RPMI7951 (cell line): ENCODE results near the gene GPRC5C. TPM values are rescaled to one million over a fixed set of nuclear protein-coding genes. Genes with fewer than 3 reads are reported as not detected.

Experiments
- DNase-seq: peaks from one replicate; pipeline ENCODE4 v3.0.0-alpha.2; 2012; ENCODE audit warnings: low read depth
- total RNA-seq: library from RNA; depleted of rRNA; stranded (reverse); fragments of >200 nt; shearing (Covaris generic); gene quantifications from 2 replicates; pipeline ENCODE4 v1.2.3, GENCODE V29; 2014

Gene GPRC5C
- total RNA-seq, 1 experiment from 2014 or later, result 133 TPM

DNA sequence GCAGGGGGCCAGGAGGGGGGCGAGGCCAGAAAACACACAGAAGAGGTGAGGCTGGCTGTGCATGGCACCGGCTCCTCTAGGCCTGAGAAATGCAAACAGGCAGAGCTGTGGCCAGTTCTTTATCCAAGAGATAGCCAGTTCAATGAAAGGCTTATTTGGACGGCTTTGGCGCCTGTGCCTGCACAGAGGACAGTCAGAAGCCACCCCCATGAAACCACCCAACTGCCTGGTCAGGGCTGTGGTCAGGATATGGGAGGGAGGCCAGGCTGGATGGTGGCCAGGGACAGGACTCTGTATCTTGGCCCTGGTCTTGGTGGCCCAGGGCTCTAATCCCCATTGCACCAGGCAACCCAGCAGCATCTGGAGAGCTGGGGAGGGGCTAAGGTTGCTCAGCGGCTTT, 24.5 kb upstream of the GPRC5C start:
- DNase-seq, result peak; percentile 83

DNA sequence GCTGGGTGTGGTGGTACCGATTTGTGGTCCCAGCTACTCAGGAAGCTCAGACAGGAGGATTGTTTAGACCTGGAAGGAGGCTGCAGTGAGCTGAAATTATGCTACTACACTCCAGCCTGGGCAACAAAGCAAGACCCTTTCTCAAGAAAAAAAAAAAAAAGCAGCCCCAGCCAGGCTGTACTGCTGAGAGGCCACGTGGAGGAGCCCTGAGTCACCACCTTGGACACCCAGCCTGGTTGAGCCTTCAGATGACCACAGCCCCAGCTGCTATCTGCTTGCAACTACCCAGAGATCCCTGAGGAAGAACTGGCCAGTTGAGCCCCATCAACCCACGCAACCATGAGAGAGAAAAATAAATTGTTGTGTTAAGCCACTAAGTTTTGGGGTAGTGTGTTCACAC, 23.6 kb upstream of the GPRC5C start:
- DNase-seq, result peak; percentile 88

DNA sequence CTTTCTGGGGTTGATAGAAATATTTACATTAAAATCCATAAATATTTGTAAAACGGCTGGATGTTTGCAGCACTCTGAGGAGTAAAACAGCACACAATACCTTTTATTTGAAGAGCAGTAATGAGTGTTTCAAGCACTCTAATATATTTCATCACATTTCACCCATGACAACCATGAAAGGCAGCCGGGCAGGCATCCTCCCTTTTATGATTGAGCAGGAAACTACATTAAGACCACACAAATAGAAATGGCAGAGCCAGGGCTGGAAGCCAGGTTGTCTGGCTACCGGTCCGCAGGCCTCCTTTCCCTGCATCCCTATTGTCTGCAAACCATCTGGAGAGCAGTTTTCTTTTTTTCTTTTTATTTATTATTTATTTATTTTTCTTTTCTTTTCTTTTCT, 23.1 kb upstream of the GPRC5C start:
- peak; percentile 42 for DNase-seq

DNA sequence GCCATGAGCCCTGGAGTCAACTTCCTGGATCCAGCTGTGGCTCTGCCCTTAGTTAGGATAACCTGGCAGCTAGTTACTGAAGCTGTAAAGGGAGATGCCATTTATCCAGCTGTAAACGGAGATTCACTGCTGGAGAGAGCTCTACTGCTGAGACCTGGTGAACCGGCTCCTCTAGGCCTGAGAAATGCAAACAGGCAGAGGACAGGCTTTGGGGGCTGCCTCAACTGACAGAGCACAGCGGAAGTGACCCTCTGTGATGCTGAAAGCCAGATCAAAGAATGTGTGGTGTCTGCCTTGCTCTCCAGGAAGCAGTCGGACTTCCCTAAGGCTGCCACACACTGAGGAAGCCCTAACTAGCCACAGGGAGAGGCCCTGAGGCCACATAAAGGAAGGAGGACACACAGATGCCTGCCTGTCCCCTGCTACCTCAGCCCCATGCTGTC, 21.9 kb upstream of the GPRC5C start:
- no peak for DNase-seq

DNA sequence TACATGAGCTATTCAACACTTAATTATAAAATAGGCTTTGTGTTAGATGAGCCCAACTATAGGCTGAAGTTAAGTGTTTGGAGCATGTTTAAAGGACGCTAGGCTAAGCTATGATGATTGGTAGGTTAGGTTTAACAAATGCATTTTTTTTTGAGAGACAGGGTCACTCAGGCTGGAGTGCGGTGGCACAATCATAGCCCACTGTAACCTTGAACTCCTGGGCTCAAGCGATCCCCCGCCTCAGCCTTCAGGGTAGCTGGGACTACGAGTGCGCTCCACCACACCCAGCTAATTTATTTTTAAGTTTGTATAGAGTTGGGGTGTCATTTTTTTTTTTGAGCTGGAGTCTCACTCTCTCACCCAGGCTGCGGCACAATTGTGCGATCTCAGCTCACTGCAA, 19.3 kb upstream of the GPRC5C start:
- no peak for DNase-seq

DNA sequence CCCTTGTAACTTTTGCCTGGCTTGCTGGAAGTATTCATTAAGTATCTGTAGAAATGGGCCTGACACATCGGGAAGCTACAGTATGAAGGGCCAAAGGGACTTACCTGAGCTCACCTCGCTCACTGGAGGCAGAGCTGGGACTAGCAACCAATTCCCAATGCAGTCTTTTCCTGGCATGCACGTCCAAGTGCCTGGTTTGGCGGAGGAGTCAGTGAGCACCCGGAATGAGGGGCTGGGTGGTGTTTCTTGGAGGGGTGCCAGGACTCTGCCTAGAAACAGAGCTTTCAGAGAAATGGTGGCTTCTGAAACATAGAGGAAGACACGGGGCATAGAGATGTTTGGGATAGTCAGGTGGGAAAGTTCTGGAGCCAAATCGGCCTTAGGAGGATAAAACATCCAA, 18.4 kb upstream of the GPRC5C start:
- DNase-seq, result no peak

DNA sequence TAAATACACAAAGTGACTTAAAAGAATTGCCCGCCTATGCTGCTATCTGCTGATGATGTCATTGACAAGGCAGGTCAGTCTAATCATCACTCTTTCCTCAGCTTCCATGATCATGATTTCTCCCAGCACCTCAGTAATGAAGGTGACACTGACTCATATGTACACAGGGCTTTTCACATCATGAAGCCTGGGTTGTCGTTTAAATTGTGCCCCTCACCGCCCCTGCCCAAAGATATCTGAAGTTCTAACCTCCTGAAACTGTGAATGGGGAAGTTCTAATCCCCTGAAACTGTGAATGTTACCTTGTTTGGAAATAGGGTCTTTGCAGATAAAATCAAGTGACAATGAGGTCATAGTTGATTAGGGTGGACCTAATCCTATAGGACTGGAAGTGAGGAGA, 17.4 kb upstream of the GPRC5C start:
- DNase-seq, result no peak

DNA sequence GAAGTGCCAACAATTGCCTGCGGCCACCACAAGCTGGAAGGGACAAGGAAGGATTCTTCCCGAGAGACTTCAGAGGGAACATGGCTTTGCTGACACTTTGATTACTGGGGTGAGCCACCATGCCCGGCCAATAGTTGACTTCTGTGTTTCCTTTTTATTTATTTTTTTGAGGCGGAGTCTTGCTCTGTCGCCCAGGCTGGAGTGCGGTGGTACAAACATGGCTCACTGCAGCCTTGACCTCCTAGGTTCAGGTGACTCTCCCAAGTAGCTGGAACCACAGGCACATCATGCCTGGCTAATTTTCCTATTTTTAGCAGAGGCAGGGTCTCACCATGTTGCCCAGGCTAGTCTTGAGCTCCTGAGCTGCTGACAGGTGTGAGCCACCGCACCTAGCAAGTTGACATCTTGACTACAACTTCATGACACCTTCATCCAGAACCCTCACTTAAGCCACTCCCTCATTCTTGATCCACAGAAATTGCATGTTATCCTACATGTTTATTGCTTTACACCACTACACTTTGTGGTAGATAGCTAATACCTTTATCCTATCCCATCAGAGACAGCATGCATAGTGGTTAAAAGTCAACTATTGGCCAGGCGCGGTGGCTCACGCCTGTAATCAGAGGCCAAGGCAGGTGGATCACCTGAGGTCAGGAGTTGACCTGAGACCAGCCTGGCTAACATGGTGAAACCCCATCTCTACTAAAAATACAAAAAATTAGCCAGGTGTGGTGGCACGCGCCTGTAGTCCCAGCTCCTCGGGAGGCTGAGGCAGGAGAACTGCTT, 16.1 kb upstream of the GPRC5C start:
- DNase-seq, result no peak

DNA sequence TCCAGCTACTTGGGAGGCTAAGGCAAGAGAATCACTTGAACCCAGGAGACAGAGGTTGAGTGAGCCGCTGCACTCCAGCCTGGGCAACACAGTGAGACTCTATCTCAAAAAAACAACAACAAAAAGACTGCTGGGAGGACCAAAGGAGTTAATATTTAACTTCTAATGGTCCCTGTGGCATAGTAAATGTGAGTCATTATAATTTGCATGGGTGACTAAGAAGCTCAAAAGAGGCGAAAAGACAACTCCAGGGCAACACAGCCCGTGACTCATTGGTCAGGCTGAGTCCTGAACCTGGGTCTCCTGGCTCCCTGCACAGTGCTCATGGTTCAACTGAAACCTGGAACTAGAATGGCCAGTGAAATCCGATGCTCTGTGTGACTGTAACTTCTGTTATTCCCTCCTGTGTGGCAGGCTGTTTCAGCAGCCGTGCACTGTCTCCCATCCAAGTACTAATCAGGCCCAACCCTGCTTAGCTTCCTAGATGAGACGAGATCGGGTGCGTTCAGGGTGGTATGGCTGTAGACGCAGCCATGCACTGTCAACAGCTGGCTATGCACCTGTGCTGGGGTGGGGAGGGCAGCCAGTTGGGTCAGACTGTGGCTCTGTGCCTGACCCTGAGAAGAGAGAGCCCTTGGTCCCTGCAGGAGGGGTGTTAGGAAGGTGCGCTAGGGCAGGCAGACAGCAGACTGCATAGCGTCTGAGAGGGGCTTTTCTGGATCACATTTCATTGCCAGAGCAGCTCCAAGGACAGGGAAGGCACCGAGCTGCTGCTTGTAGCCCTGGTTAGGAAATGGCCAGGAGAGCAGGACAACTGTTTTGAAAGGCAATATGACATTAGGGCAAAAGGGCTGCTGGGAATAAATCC, 14.5 kb upstream of the GPRC5C start:
- peak; percentile 90 for DNase-seq

DNA sequence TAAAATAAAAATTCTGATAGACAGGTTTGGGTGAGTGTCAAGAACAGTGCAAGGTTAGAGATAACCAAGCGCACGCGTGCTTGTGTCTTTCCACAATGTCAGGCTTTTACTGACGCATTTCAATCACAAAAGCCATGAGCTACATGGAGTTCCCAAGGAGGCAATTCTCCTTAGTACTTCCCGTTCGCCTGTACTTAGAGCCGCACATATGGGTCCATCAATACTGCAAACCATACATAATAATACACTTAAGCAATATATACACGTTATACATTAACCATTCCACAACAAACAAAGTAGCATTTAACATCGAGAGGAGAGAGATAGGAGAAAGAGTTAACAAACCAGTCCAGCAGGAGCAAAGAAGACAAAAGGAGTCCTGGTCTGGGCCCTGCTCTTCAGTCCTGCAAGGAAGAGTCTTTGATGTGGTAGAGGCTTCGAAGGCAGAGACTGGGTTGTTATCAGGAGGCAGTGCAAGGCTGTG, 11.9 kb upstream of the GPRC5C start:
- DNase-seq, result no peak

DNA sequence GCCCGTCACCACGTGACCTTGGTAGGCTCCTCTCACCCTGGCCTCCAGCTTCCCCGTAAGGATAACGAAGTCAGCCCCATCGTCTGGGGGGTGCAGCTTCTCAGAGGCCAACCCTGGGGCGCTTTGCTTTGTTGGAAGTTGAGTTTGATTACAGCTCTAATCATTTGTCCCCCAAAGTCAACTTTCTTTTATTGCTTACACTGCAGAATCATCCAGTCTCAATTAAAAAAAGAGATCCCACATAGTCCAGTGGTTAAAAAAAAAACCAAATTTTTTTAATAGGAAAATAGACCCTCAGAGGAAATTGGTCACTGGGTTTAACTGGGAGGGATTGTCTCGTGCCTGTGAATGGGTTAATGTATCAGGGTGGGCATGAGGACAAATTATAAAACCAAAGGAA, 7.8 kb upstream of the GPRC5C start:
- DNase-seq, result no peak

DNA sequence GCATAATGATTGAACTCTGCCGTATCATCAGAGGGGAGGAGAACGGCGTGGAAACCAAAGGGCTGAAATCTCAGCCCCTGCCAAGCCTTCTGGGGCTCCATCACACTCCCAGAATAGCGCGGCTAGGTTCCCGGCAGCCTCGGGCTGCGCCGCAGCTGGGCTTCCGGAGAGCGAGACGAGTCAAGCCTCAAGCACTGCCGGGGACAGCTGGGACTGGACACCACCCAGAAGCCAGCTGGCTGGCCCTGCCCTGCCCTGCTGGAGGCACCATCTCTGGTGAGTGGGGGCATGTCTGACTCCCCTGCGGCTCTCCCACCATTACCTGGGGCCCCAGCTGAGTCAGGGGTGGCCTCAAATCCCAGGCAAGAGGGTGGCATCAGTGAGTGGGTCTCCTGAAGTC, 7.2 kb upstream of the GPRC5C start:
- DNase-seq, result peak; percentile 86

DNA sequence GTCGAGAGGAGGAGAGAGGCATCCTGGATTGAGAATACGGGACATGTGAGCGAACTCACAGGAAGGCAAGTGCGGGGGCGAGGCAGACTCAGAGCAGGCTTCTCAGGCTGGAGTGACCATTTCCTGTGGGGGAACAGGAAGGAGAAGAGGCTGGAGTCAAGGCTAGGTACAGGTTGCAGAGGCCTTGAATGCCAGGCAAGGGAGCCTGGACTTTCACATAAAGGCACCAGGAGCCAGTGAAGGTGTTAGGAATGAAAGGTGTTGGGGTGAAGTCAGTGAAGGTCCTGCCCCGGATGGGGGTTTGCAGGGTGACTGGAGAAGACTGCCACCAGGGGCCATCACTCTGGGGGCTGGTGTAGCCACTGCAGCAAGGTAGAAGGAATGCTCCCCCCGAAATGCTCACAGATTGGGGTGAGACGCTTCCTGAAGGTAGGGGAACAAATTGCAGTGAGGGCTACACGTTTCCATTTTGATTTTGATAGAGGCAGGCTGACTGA, 5.3 kb upstream of the GPRC5C start:
- no peak for DNase-seq

DNA sequence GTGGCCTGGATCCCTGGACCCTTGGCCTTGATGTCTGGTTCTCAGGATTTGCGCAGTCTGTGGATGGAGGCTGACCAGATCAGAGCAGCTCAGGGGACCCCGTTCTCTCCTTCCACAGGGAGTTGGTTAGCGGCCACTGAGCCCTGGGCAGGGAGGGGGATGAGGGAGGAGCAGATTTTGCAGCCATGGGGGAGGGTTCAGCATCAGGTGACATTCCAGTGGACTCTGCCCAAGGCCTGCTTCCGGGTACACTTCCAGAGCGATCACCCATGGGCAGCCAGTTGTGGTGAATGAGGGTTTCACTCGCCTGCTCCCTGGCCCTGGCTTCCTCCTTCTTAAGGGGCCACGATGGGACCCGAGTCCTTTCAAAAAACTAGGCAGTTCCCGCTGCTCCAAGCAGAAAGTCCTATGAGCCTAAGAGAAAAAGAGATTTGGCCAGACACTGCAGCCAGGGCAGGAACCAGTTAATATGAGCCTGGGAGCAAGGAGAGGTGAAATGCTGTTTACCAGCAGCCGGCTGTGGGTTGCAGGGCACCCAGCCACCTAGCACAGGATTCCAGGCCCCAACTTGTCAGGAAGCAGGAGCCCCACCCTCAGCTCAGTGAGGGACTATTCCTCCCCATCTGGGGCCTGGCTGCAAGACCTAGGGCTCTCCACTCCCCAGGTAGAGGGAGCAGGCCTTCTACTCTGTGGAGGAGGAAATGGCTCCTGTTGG, 4.7 kb upstream of the GPRC5C start:
- DNase-seq, result peak; percentile 58

DNA sequence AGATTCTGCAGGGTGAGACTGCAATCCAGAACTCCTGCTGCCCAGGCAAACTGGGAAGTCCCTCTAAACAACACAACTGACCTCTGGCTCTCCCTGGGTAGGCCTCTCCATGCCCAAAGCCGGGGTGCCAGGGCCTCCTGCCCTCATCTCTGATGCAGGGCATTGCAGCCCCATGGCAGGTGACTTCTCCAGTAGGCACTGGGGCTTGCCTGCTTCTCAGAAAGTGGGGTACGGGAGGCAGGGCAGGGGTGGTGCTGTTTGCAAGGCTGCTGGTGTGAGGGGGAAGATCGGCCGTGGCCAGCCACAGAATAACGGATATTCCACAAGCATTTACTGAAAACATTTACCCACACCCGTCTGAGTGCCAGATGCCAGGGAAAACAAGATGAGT, 4.1 kb upstream of the GPRC5C start:
- DNase-seq, result no peak

DNA sequence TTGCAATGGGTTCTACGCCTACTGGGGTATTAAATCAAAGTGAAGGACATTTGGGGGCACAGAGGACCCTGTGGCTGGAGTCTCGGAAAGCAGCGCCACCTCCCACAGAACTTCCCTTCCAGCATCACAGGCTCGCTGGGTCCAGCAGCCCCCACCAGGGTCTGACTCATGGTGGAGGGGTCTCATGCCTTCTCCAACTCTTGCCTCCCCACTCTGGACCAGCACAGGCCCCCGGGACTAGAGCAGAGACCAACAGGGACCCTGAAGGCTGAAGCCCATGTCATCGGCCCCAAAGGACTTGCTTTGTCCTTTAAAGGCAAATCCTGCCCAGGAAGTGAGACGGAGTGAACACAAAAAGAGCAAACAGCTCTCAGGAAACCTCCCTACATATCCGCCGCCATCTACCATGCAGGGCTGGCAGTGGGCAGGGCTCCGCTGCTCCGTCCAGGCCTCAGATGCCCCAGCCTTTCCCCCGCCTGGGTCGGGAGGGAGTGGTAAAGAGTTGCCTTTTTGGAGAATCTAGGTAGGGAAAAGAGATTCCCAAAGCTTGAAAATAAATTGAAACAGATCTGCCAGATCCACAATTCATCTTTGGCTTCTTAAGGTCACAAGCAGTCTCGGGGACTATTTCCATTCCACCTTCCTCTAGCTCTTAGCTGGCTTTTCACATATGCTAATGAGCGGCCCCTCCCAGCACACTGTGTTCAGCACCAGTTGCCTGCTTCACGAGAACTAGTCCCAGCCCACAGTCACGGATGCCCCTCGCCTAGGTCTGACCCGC, 2.1 kb upstream of the GPRC5C start:
- peak; percentile 54 for DNase-seq

DNA sequence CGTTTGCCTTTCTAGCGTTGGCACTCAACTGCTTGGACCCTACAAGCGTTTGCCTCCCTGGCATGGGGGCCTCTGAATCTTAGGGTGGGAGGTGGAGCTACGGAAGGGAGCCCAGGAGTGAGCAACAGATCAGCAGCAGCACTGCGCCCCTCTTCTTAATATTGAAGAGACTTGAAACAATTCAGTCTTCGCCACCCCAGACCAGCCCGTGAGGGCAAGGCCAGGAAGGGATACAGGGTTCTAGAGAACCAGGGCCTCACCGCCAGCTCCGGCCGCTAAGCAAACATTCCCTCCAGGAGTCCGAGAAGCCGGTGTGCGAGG, 1.5 kb upstream of the GPRC5C start:
- no peak for DNase-seq

DNA sequence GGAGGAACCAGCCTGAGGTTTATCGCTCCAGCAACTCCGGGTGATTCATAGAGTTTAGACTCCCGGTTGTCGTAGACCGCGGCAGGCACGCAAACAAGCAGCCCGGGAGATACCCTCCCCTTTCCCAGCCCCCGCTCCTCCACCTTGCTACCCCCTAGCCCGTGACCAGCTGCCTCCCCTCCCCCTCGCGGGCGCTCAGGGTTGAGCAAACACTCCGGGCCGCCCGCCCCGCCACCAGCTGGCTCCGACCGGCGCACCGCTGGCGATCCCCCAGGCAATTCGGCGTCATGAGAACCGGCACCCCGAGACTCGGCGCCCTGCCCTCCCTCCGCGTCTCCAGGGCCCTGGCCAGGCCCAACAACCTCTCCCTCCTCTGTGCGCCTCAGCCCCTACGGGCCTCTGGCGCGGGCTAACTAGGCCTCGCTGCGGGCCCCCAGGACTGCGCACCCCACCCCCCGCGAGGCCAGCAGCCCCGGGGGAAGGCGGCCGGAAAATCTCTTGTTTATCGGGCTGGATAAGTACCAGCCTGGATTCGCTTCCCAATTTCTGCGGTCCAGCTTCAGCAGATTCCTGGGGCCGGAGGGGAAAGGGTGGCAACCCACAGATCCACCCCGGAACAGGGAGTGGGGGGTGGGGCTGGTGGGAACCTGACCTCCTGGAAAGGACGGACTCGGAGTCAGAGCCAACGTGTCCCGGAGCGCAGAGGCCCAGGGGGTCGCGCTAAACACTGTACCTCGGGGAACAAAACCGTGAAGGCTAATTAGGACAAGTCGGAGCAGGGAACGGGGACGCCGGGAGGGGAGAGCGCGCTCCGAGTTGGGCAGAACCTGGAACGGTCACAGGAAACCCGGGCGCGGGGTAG, 951 bp upstream of the GPRC5C start:
- DNase-seq, result peak; percentile 97

DNA sequence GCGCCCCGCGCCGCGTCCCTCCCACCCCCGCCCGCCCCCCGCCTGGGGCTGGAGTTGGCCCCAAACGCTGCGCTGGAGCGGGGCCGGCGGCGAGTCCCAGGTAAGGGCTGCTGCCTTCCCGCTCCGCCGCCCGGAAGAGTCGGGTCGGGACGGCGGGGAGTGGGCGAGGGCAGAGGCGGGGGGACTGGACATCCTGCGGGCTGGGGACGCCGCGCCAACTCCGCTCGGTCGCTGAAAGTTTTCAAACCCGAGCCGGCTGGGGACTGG, 469 bp downstream of the GPRC5C start:
- DNase-seq, result no peak

DNA sequence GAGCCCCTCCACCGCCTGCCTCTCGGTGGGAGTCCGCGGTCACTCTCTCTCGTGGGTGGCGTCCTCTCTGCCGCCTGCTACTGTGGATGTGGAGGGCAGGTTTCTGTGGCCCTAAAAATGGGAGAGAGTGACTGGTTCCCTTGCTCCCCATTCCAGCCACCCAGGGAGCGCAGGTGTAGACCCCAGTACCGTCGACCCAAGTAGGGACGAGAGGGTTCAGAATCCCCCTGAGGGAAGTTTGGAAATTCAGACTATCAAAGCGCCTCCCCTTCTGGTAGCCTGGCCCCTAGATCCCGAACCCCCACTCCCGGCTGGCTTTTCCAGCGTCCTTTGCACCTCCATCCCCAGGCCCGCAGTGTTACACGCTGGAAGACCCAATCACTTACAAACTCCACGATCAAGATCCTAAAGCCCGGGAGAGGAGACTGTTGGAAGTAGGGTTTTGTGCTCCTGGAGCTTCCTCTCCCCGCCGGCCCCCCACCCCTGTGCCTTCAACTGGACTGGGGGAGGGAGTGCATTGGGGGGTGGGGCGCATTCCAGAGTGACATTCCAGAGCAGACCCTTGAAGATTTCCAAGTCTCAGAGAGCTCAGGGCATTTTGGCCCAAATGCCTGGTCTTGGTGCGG, 991 bp downstream of the GPRC5C start:
- no peak for DNase-seq
